GM12892 (cell line): ENCODE measurements around the gene STH.
"Not testable (repeated sequence)": the region's sequence is repeated elsewhere in the genome, so short reads cannot be mapped to it uniquely, and the experiment has no call there.

Experiments used
- DNase-seq: peaks from one replicate; pipeline ENCODE4 v3.0.0; 2011; ENCODE audit not compliant: insufficient read length
- FAIRE-seq: peaks from 2 replicates; lab custom pipeline; 2011; peaks lifted over from hg19 to GRCh38; lab: Jason Lieb, UNC
- POLR2A ChIP-seq: IDR thresholded peaks from 2 replicates; pipeline ENCODE4 v1.6.1; 2011; ENCODE audit warnings: low read depth, low read length, control low read depth
- POLR2AphosphoS5 ChIP-seq: IDR thresholded peaks from 2 replicates; pipeline ENCODE4 v1.6.1; 2011; ENCODE audit warnings: low read depth, low read length, control low read depth
- TAF1 ChIP-seq: IDR thresholded peaks from 2 replicates; pipeline ENCODE4 v1.6.1; 2011; ENCODE audit warnings: low read depth, mild to moderate bottlenecking, control low read depth, low read length, borderline replicate concordance

The STH gene

DNA sequence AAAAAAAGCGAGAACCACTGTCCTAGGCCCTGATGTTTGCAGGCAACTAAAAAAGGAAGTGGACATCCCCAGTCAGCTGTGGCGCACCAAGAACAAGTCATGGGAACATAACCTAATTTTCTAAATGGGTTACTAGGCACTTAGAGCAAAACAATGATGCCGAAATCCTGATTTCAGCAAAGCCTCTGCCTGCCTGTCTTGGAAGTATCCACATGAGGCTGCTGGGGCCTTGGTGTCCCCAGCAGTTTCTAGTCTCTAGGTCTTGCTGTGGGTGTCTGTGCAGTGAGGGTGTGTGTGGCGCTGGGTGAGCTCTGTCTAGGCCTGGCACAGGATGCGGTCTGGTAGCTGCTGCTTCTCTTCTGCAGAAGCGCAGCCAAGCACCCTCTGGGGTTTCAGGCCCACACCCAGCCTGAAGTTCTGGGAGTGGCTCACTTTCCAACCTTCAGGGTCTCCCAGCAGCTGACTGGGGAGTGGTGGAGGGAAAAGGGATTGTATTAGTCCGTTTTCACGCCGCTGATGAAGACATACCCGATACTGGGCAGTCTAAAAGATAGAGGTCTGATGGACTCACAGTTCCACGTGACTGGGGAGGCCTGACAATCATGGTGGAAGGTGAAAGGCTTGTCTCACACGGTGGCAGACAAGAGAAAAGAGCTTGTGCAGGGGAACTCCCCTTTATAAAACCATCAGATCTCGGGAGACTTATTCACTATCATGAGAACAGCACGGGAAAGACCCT, 21.1 kb downstream of the STH start:
- DNase-seq (no peak), FAIRE-seq (peak; percentile 60)
- TF ChIP-seq POLR2A (no peak), POLR2AphosphoS5 (0 out of 2 replicates have a peak, but pooled peaks have one; percentile 22), TAF1 (0 out of 2 replicates have a peak, but pooled peaks have one; percentile 23)

DNA sequence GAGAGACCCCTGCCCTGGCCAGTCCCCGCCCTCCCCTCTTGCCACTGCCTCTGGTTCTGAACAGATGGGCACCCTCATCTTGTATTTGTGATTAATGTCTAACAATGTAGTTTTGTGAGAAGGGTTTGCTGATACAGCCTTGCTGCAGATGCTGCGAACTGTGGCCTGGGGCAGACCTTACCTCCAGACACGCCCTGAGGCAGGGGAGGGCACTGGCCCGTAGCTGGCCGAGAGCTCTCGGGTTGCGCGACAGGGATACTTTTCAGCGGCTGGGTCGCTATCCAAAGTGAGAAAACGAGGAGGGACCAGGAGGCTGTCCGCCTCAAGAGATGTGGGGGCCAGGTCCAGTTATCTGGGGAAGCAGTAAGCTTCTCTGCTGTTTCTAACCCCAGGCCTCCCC, 21.9 kb downstream of the STH start:
- DNase-seq (no peak), FAIRE-seq (no peak)
- TF ChIP-seq TAF1: no peak
- TF ChIP-seq POLR2A: no peak
- no peak for TF ChIP-seq POLR2AphosphoS5

DNA sequence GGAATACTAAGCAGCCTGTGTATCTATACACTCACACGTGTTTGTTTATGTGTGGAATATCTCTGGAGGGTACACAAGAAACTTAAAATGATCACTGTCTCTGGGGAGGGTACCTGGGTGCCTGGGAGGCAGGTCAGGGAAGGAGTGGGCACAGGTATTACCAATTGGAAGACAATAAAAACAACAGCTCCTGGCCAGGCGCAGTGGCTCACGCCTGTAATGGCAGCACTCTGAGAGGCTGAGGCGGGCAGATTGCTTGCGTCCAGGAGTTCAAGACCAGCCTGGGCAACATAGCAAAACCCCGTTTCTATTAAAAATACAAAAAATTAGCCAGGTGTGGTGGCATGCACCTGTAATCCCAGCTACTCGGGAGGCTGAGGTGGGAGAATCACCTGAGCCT, 24.3 kb downstream of the STH start:
- not testable (repeated sequence) for DNase-seq, FAIRE-seq

DNA sequence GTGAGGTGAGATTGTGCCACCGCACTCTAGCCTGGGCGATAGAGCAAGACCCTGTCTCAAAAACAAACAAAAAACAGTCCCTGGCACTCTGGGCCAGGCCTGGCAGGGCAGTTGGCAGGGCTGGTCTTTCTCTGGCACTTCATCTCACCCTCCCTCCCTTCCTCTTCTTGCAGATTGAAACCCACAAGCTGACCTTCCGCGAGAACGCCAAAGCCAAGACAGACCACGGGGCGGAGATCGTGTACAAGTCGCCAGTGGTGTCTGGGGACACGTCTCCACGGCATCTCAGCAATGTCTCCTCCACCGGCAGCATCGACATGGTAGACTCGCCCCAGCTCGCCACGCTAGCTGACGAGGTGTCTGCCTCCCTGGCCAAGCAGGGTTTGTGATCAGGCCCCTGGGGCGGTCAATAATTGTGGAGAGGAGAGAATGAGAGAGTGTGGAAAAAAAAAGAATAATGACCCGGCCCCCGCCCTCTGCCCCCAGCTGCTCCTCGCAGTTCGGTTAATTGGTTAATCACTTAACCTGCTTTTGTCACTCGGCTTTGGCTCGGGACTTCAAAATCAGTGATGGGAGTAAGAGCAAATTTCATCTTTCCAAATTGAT, 24.8 kb downstream of the STH start:
- DNase-seq (no peak), FAIRE-seq (no peak)
- TF ChIP-seq TAF1: no peak
- TF ChIP-seq POLR2A: no peak
- no peak for TF ChIP-seq POLR2AphosphoS5

DNA sequence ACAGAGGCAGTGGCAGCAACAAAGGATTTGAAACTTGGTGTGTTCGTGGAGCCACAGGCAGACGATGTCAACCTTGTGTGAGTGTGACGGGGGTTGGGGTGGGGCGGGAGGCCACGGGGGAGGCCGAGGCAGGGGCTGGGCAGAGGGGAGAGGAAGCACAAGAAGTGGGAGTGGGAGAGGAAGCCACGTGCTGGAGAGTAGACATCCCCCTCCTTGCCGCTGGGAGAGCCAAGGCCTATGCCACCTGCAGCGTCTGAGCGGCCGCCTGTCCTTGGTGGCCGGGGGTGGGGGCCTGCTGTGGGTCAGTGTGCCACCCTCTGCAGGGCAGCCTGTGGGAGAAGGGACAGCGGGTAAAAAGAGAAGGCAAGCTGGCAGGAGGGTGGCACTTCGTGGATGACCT, 25.5 kb downstream of the STH start:
- no peak for FAIRE-seq
- TF ChIP-seq POLR2AphosphoS5 (no peak), TAF1 (no peak), POLR2A (no peak)

DNA sequence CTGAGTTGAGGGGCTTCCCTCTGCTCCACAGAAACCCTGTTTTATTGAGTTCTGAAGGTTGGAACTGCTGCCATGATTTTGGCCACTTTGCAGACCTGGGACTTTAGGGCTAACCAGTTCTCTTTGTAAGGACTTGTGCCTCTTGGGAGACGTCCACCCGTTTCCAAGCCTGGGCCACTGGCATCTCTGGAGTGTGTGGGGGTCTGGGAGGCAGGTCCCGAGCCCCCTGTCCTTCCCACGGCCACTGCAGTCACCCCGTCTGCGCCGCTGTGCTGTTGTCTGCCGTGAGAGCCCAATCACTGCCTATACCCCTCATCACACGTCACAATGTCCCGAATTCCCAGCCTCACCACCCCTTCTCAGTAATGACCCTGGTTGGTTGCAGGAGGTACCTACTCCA, 26.0 kb downstream of the STH start:
- DNase-seq (no peak), FAIRE-seq (no peak)
- TF ChIP-seq POLR2AphosphoS5 (no peak), TAF1 (no peak), POLR2A (no peak)

More for the DNA sequence above, 25.5 kb downstream of the STH start:
- DNase-seq: no peak

DNA sequence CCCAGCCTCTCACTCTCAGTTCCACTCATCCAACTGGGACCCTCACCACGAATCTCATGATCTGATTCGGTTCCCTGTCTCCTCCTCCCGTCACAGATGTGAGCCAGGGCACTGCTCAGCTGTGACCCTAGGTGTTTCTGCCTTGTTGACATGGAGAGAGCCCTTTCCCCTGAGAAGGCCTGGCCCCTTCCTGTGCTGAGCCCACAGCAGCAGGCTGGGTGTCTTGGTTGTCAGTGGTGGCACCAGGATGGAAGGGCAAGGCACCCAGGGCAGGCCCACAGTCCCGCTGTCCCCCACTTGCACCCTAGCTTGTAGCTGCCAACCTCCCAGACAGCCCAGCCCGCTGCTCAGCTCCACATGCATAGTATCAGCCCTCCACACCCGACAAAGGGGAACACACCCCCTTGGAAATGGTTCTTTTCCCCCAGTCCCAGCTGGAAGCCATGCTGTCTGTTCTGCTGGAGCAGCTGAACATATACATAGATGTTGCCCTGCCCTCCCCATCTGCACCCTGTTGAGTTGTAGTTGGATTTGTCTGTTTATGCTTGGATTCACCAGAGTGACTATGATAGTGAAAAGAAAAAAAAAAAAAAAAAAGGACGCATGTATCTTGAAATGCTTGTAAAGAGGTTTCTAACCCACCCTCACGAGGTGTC, 26.6 kb downstream of the STH start:
- no peak for FAIRE-seq
- DNase-seq: no peak

DNA sequence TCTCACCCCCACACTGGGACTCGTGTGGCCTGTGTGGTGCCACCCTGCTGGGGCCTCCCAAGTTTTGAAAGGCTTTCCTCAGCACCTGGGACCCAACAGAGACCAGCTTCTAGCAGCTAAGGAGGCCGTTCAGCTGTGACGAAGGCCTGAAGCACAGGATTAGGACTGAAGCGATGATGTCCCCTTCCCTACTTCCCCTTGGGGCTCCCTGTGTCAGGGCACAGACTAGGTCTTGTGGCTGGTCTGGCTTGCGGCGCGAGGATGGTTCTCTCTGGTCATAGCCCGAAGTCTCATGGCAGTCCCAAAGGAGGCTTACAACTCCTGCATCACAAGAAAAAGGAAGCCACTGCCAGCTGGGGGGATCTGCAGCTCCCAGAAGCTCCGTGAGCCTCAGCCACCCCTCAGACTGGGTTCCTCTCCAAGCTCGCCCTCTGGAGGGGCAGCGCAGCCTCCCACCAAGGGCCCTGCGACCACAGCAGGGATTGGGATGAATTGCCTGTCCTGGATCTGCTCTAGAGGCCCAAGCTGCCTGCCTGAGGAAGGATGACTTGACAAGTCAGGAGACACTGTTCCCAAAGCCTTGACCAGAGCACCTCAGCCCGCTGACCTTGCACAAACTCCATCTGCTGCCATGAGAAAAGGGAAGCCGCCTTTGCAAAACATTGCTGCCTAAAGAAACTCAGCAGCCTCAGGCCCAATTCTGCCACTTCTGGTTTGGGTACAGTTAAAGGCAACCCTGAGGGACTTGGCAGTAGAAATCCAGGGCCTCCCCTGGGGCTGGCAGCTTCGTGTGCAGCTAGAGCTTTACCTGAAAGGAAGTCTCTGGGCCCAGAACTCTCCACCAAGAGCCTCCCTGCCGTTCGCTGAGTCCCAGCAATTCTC, 27.4 kb downstream of the STH start:
- no peak for TF ChIP-seq POLR2AphosphoS5
- TF ChIP-seq POLR2A: no peak
- TF ChIP-seq TAF1: no peak
- no peak for FAIRE-seq

More for the DNA sequence above, 26.6 kb downstream of the STH start:
- no peak for TF ChIP-seq POLR2AphosphoS5
- no peak for TF ChIP-seq TAF1
- TF ChIP-seq POLR2A: no peak

DNA sequence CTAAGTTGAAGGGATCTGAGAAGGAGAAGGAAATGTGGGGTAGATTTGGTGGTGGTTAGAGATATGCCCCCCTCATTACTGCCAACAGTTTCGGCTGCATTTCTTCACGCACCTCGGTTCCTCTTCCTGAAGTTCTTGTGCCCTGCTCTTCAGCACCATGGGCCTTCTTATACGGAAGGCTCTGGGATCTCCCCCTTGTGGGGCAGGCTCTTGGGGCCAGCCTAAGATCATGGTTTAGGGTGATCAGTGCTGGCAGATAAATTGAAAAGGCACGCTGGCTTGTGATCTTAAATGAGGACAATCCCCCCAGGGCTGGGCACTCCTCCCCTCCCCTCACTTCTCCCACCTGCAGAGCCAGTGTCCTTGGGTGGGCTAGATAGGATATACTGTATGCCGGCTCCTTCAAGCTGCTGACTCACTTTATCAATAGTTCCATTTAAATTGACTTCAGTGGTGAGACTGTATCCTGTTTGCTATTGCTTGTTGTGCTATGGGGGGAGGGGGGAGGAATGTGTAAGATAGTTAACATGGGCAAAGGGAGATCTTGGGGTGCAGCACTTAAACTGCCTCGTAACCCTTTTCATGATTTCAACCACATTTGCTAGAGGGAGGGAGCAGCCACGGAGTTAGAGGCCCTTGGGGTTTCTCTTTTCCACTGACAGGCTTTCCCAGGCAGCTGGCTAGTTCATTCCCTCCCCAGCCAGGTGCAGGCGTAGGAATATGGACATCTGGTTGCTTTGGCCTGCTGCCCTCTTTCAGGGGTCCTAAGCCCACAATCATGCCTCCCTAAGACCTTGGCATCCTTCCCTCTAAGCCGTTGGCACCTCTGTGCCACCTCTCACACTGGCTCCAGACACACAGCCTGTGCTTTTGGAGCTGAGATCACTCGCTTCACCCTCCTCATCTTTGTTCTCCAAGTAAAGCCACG, 28.3 kb downstream of the STH start:
- FAIRE-seq (no peak), DNase-seq (no peak)
- TF ChIP-seq POLR2A (0 out of 2 replicates have a peak, but pooled peaks have one; percentile 1), TAF1 (no peak), POLR2AphosphoS5 (peak; percentile 60; the same call in 1 of the 2 replicates)

More for the DNA sequence above, 27.4 kb downstream of the STH start:
- no peak for DNase-seq

DNA sequence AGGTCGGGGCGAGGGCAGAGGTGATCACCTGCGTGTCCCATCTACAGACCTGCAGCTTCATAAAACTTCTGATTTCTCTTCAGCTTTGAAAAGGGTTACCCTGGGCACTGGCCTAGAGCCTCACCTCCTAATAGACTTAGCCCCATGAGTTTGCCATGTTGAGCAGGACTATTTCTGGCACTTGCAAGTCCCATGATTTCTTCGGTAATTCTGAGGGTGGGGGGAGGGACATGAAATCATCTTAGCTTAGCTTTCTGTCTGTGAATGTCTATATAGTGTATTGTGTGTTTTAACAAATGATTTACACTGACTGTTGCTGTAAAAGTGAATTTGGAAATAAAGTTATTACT, 28.9 kb downstream of the STH start:
- FAIRE-seq (no peak), DNase-seq (no peak)
- no peak for TF ChIP-seq POLR2AphosphoS5
- no peak for TF ChIP-seq POLR2A
- no peak for TF ChIP-seq TAF1

DNA sequence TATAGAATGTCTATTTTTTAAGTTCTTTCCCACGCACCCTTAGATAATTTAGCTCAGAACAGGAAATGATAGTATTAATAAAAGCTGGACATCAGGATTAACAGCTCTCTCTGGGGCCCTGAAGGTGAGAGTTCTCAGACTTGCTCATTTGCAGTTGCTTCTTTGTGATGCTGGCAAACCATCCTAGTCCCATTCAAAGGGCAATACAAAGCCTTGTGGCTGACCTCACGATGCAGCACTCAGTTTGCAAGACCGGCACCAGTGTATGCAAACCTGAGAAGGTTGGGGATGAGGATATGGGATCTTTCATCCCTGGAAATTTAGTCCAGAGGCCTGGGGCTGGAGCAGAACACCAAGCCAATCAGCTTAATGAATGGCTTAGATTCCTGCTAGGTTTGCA, 29.3 kb downstream of the STH start:
- no peak for DNase-seq
- no peak for FAIRE-seq

More for the DNA sequence above, 29.3 kb downstream of the STH start:
- TF ChIP-seq POLR2AphosphoS5 (no peak), TAF1 (no peak), POLR2A (no peak)
